Left renal pelvis (tissue), 4 donors: Measurements from ENCODE around the gene CWC25. TPM values are rescaled to one million over a fixed set of nuclear protein-coding genes. Genes with fewer than 3 reads are reported as not detected.
"Not testable (repeated sequence)": the region's sequence is repeated elsewhere in the genome, so short reads cannot be mapped to it uniquely, and the experiment has no call there.

Experiments used
- DNase-seq, 4 donors: peaks; one replicate each; pipeline ENCODE4 v3.0.0-alpha.2; 2013; ENCODE audit warnings: low read depth in 4 of 4, low spot score in 3 of 4
- polyA plus RNA-seq, 4 donors: library from polyadenylated mRNA; unstranded; fragments of 120-200 nt; gene quantifications; one replicate each; pipeline ENCODE4 v1.2.1, GENCODE V29; 2013; ENCODE audit not compliant: insufficient read length in 4 of 4

The CWC25 gene
- polyA plus RNA-seq, 4 donors = 22.1 to 30.5 (median 24.9) TPM

- not testable (repeated sequence) for DNase-seq
These were observed 34.9 kb downstream of the CWC25 start for GRCh38 chr17:38790148-38790707.

DNA sequence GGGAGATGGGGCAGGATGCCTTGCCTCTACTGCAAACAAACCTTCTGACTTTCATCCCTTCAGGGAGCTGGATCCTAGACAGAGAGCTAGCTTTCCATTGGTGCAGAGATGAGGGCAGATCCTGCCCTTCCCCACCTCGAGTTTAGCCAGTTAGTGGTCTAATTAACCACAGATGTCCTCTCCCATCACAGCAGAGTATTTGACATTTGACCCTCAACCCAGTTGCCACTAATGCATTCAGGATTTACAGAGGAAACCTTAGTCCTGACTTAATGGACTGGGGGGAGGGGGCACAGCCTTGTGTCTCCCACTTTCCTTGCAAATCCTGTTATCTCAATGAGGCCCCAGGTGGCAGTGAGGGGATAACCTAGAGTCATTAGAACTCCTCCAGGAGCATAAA is 35.9 kb downstream of the CWC25 start:
- DNase-seq = no peak

- DNase-seq = not testable (repeated sequence)
These were observed 37.1 kb downstream of the CWC25 start for GRCh38 chr17:38787999-38788398.

GRCh38 chr17:38786372-38786771 is 38.7 kb downstream of the CWC25 start:
- no peak for DNase-seq

DNA sequence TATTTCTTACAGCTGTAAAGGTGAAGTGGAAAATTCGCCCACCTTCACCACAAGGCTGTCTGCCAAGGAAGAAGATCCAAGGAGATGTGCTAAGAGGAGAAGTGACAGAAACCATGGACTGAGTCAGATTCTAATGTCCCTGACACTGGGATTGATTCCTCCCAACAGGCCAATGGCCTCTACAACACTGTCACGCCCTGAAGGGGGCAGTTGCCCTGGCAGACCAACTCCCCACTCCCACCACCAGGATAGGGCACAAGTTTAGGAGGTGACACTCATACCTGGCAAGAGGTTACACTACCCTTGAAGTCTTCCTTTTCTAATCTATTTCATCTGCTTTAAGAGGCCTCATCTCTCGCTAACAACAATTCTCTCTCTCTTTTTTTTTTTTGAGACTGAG is 41.9 kb downstream of the CWC25 start:
- DNase-seq = no peak

DNA sequence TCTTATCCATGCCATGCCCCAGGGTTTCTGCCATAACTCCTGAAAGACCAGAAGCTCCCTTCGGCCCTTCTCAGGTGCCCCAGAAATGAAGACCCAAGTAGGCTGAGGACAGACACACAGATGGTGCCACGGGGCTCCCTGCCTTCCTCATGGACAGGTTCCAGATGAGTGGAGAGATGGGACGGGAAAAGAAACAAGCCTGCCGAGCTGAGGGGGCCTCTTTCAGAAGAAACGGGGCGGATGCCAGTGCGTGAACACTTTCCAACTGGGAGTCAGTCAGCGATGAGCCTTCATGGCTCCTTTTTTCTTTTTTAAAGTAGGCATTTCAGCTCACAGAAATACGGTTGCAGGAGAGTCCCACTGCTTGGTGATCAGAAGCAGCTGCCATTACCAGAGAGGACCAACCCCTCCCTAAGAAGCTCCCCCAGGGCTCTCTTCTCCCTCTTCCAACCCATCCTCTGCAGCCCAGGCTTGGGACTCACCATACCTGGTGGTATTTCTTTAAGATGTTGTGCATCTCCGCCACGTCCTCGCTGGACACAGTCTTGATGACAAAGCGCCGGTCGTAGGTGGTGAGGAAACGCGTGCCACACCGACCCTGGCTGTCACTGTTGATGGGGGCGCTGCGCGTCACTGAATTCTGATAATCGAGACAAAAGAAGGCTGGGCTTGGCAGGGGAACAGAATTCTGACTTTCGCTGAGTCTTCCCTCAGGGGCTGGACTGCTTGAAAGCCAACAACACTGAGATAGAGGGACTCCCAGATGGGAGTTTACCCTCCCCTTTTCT is 45.0 kb downstream of the CWC25 start:
- DNase-seq = no peak

- DNase-seq = no peak
These were observed 47.4 kb downstream of the CWC25 start for GRCh38 chr17:38777641-38778250.

- DNase-seq = no peak
These were observed 51.9 kb downstream of the CWC25 start for GRCh38 chr17:38773258-38773657.

DNA sequence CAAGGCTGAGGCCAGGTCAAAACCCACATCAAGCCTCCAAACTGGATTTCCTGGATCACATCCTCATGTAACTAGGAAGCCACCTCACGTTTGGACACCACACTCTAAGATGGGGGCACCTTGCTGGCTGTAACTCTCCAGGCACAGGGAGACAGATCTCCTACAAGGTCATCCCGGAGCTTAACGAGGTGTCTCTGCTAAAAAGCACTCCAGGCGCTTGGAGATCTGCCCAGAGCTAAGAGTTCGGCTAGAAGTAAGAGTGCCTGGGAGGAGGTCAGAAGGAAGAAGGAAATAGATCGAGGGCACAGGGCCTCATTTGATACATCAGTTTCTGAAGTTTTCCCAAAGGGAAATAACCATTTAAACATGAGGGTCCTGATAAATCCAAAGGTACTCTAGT is 56.7 kb downstream of the CWC25 start:
- no peak for DNase-seq

DNA sequence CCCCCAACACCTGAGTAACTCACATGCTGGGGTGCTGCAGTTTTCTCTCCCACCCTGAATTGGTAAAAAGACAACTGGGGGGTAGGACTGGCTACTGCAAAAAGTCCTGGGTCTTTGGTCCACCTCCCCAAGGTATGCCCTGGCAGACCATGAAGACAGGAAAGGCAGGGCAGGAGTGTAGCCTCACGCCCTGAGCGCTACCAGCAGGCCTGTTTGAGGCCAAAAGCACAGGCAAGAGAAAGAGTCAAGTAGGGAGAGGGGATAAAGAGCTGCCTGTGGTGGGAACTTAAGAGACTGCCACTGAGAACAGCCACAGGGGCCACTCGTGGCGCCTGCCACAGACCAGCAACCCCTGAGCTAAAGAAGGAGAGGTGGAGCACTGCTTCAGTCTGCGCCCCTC is 58.8 kb downstream of the CWC25 start:
- DNase-seq = no peak

- DNase-seq = no peak
These were observed 62.9 kb downstream of the CWC25 start for GRCh38 chr17:38762231-38762630.

GRCh38 chr17:38761612-38762011 is 63.5 kb downstream of the CWC25 start:
- no peak for DNase-seq

GRCh38 chr17:38753071-38753506 is 72.0 kb downstream of the CWC25 start:
- no peak for DNase-seq

GRCh38 chr17:38752308-38753070 is 72.6 kb downstream of the CWC25 start, which contains the start of gene PSMB3:
Gene PSMB3, plus strand, starts transcription at chr17:38752741. Its CDS starts 86 bp downstream, at chr17:38752827.
- peak; percentile 96 to 98 (median 98) for DNase-seq

DNA sequence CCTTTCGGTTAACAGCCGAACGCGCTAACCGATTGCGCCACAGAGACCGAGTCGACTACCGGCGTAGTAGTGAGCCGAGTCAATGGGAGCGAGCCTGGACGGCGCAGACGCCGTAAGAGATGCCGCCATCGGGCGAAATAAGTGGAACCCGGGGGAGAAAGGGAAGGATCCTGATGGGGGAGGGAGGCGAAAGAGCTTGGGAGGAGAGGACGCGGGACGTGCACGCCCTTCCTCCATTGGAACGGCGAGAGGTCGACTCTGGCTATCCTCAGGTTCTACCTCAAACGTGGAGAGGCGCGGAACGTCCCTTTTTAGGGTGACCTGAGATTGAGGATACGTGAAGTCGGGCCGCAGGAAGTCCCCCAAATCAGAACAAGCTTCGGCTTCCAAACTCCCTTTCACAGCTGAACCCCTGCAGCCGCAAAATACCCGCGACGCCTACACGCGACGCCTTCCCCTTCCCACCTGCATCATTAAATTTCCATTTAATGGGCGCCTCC is 73.3 kb downstream of the CWC25 start:
- peak in 1 of 4 donors; percentile 76 for DNase-seq

GRCh38 chr17:38751144-38751807 is 73.8 kb downstream of the CWC25 start:
- no peak for DNase-seq
